Hematopoietic multipotent progenitor cell treated with erythropoietin and hydrocortisone succinate and interleukin-3 and kit ligand, for 4 days (in vitro differentiated cells): ENCODE data around the gene PSAP.
"Not testable (repeated sequence)": the region's sequence is repeated elsewhere in the genome, so short reads cannot be mapped to it uniquely, and the experiment has no call there.

Source experiments
- DNase-seq: peaks from one replicate; pipeline ENCODE4 v3.0.0-alpha.2; 2015

PSAP gene

GRCh38 chr10:71873582-71874211 is 22.6 kb upstream of the PSAP start:
- DNase-seq: no peak

GRCh38 chr10:71869601-71870000 is 18.6 kb upstream of the PSAP start:
- not testable (repeated sequence) for DNase-seq

- DNase-seq: peak; percentile 90
Measured at GRCh38 chr10:71868192-71868697, 17.2 kb upstream of the PSAP start.

- no peak for DNase-seq
Measured at GRCh38 chr10:71865561-71866041, 14.6 kb upstream of the PSAP start.

- no peak for DNase-seq
Measured at GRCh38 chr10:71864911-71865361, 13.9 kb upstream of the PSAP start.

- no peak for DNase-seq
Measured at GRCh38 chr10:71863203-71863602, 12.2 kb upstream of the PSAP start.

- DNase-seq: peak; percentile 96
Measured at GRCh38 chr10:71860243-71861029, 9.4 kb upstream of the PSAP start.

GRCh38 chr10:71857934-71858890 is 7.2 kb upstream of the PSAP start:
- no peak for DNase-seq

GRCh38 chr10:71856619-71857018 is 5.6 kb upstream of the PSAP start:
- no peak for DNase-seq

- DNase-seq: no peak
Measured at GRCh38 chr10:71854031-71854430, 3.0 kb upstream of the PSAP start.

- peak; percentile 81 for DNase-seq
Measured at GRCh38 chr10:71852355-71852937, 1.4 kb upstream of the PSAP start.

GRCh38 chr10:71851465-71852095 is 529 bp upstream of the PSAP start:
- DNase-seq: not testable (repeated sequence)

- DNase-seq: no peak
Measured at GRCh38 chr10:71850021-71850742, 869 bp downstream of the PSAP start.

- no peak for DNase-seq
Measured at GRCh38 chr10:71849461-71849908, 1.6 kb downstream of the PSAP start.

- DNase-seq: no peak
Measured at GRCh38 chr10:71848325-71849275, 2.5 kb downstream of the PSAP start.

- DNase-seq: no peak
Measured at GRCh38 chr10:71847418-71847817, 3.6 kb downstream of the PSAP start.

- no peak for DNase-seq
Measured at GRCh38 chr10:71846816-71847215, 4.2 kb downstream of the PSAP start.

- no peak for DNase-seq
Measured at GRCh38 chr10:71845410-71846405, 5.3 kb downstream of the PSAP start.

- DNase-seq: no peak
Measured at GRCh38 chr10:71844695-71845094, 6.4 kb downstream of the PSAP start.
